Mucosa of rectum (tissue), 2 donors: ENCODE measurements around the gene TIAM2.
"Not testable (repeated sequence)": the region's sequence is repeated elsewhere in the genome, so short reads cannot be mapped to it uniquely, and the experiment has no call there.

Experiments used
- H3K27ac ChIP-seq, 2 donors: one replicate each; pipeline ENCODE4 v1.7.0; 2013; ENCODE audit warnings: inconsistent platforms in 2 of 2, low read depth in 2 of 2, low read length in 2 of 2
- H3K27me3 ChIP-seq, 2 donors: one replicate each; pipeline ENCODE4 v1.7.0; 2013; ENCODE audit warnings: low read length in 2 of 2; ENCODE audit not compliant: control insufficient read depth in 2 of 2, insufficient read depth in 2 of 2
- H3K36me3 ChIP-seq, 2 donors: one replicate each; pipeline ENCODE4 v1.7.0; 2013; ENCODE audit warnings: low read length in 2 of 2; ENCODE audit not compliant: control insufficient read depth in 2 of 2, insufficient read depth in 2 of 2
- H3K4me1 ChIP-seq, 2 donors: one replicate each; pipeline ENCODE4 v1.7.0; 2013; ENCODE audit warnings: low read length in 2 of 2, mild to moderate bottlenecking in 1 of 2; ENCODE audit not compliant: control insufficient read depth in 2 of 2, insufficient read depth in 2 of 2
- H3K4me3 ChIP-seq, 2 donors: one replicate each; pipeline ENCODE4 v1.7.0; 2013; ENCODE audit warnings: low read length in 2 of 2
- H3K9ac ChIP-seq, 2 donors: one replicate each; pipeline ENCODE4 v1.7.0; 2013; ENCODE audit warnings: low read length in 2 of 2, low read depth in 1 of 2, mild to moderate bottlenecking in 1 of 2
- H3K9me3 ChIP-seq, 2 donors: one replicate each; pipeline ENCODE4 v1.7.0; 2013; ENCODE audit warnings: low read length in 2 of 2; ENCODE audit not compliant: control insufficient read depth in 2 of 2
- donor health status: healthy.
- donor health status: Normal muscosa, but diverticular disease.

TIAM2 gene

DNA sequence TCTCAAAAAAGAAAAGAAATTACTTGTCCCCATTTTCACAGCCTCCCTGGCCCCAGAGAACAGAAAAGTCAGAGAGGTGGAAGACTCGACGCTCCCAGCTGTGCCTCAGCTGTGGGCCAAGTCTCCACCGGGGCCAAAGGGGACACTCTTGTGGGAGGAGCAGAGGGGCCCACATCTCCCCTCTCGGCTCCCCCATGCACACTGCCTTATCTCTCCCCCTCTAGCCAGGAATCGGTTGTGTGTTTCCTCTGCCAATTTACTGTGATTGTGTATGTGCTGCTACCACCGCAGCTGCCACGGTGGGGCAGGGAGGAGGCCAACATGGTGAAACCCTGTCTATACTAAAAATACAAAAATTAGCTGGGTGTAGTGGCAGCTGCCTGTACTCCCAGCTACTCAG is 8.4 kb downstream of the TIAM2 start:
- H3K4me3 ChIP-seq = no peak overlapping the region
- H3K4me1 ChIP-seq = no peaks in the 10 kb centered on the region
- H3K9me3 ChIP-seq = no peaks in the 10 kb centered on the region
- H3K9ac ChIP-seq = no peak overlapping the region
- H3K27me3 ChIP-seq = no peaks in the 10 kb centered on the region
- no peaks in the 10 kb centered on the region for H3K36me3 ChIP-seq
- H3K27ac ChIP-seq = no peak overlapping the region

DNA sequence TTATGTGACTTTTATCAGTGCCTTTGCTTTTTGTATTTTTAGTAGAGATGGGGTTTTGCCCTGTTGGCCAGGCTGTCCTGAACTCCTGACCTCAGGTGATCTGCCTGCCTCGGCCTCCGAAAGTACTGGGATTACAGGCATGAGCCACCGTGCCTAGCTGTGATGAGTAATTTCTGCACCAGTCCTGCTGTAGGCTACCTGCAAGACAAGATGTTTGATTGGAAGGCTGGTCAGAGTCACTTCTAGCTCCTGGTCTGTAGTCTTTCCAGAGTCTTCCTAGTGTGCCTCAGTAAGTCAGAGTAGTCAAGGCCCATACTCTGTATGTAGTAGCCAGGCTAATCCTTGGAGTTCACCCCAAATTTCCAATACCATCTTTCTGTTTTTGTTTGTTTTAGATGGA is 8.9 kb downstream of the TIAM2 start:
- H3K4me1 ChIP-seq = no peaks in the 10 kb centered on the region
- H3K9ac ChIP-seq = no peak overlapping the region
- H3K27me3 ChIP-seq = no peaks in the 10 kb centered on the region
- no peaks in the 10 kb centered on the region for H3K36me3 ChIP-seq
- no peaks in the 10 kb centered on the region for H3K9me3 ChIP-seq
- no peak overlapping the region for H3K4me3 ChIP-seq
- H3K27ac ChIP-seq = no peak overlapping the region

DNA sequence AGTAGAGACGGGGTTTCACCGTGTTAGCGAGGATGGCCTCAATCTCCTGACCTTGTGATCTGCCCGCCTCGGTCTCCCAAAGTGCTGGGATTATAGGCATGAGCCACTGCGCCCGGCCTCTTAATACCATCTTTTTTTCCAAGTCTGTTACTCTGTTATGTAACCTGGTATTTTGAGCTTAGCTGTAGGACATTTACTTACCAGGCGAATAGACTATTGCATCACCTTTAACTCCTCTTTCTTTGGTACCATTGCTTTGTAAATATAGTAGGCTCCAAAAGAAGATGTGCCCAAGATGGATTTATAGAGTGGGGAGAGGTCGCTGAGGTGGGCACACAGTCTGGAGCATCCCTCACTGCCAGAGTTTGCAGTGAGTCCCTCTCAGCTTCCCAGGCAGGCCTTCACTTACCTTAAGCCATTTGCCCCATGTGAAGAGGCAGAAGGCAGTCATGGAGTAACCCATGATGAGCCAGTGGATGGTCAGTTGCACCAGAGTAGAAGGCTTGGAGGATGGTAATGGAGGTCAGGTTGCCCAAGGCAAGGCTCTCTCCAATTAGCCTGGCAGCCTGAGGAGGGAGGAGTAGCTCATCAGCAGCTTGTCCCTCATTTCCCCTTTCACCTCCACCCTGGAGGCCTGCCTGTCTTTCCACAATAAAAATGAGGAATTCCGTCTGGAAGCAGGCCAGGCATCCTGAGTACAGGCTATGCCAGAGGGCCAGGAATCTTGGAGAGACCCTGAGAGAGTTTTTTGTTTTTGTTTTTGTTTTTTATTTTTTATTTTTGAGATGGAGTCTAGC is 9.7 kb downstream of the TIAM2 start:
- H3K27ac ChIP-seq = no peak overlapping the region
- H3K9me3 ChIP-seq = no peaks in the 10 kb centered on the region
- H3K4me3 ChIP-seq = no peak overlapping the region
- no peaks in the 10 kb centered on the region for H3K4me1 ChIP-seq
- no peaks in the 10 kb centered on the region for H3K36me3 ChIP-seq
- H3K27me3 ChIP-seq = no peaks in the 10 kb centered on the region
- no peak overlapping the region for H3K9ac ChIP-seq

DNA sequence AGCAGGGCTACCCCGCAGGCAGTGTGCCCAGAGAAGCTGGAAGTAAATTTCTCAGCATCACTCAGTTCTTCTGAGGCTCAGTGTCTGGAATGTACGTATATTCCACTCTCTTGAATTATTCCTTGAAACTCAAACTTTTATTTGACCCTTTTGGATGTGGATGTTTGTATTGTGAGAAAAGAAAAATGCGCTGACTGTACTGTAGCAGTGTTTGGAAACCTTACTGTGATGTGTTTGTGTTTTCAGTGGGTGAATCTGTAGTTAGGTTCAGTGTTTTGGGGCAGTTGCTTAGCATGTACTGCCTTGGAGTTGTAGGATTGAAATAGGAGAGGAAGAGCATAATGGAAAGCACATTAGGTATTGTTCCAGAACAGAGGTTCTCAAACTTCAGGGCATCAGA is 13.5 kb downstream of the TIAM2 start:
- Histone ChIP-seq H3K27me3 (no peaks in the 10 kb centered on the region), H3K9me3 (no peaks in the 10 kb centered on the region), H3K9ac (no peak overlapping the region), H3K27ac (no peak overlapping the region), H3K4me1 (peaks cover 0 to 8% of the 10 kb centered on the region in 2 donors), H3K36me3 (no peaks in the 10 kb centered on the region), H3K4me3 (no peak overlapping the region)

DNA sequence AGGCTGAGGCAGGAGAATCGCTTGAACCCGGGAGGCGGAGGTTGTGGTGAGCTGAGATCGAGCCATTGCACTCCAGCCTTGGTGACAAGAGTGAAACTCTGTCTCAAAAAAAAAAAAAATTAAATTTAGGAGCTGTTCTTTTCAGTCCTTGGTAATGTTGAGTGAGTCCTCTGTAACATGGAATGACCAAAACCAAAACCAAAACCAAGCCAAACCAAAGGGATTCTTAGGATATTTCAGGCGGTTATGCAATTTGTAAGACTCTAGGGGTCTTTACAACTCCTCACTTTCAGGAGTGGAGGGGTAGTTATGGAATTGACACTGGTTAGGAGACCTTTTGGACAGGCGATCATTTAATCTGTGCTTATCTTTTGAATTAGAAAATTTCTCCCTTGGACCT is 15.8 kb downstream of the TIAM2 start:
- Histone ChIP-seq H3K27ac (no peak overlapping the region), H3K4me1 (peaks cover 0 to 8% of the 10 kb centered on the region in 2 donors), H3K9ac (no peak overlapping the region), H3K9me3 (no peaks in the 10 kb centered on the region), H3K4me3 (no peak overlapping the region), H3K36me3 (no peaks in the 10 kb centered on the region), H3K27me3 (no peaks in the 10 kb centered on the region)

DNA sequence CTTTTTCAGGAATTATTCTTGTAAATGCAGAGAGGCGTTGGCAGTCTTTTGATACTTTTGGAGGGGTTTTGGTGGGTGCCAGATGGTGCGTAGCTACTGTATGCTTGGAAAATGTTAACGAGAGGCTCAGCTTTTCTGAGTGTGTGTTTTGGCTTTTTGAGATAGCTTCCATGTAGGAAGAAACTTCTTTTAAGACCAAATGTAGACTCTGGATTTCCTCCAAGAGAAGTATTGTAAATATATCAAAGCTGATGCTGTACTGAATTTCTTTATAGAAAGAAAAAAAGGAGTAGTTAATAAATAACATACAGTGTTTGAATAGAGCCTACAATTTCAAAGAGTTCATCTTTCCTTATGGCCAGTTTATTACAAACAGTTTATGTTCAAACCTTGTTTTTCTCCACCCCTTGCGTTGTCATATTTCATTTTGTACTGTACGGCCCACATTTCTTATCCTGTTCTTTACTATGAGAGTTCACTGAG is 16.7 kb downstream of the TIAM2 start:
- H3K36me3 ChIP-seq = no peaks in the 10 kb centered on the region
- peak overlapping the region in 1 of 2 donors; percentile 47 for H3K27ac ChIP-seq
- no peak overlapping the region for H3K9ac ChIP-seq

DNA sequence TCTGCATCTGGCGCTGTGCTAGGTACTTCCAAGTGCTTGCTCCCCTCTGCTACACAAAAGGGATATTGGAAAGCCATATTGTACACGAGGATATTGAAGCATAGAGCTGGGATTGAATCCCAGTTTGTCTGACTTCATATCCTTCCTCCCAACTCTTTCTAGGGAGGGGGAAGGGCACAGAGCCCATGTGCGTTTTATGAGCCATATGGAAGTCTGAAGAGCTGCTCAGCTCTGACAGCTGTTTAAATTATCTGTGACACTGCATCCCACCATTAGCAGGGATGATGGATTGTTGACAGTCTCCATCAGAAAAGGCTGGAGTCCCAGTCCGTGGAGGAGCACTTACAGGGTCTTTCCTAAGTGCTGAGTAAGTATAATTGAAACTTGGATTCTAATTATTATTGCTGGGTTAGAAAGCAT is 18.4 kb downstream of the TIAM2 start:
- Histone ChIP-seq H3K27ac (no peak overlapping the region), H3K4me1 (peaks cover 0 to 8% of the 10 kb centered on the region in 2 donors), H3K36me3 (no peaks in the 10 kb centered on the region), H3K9ac (no peak overlapping the region), H3K9me3 (no peaks in the 10 kb centered on the region), H3K27me3 (no peaks in the 10 kb centered on the region), H3K4me3 (no peak overlapping the region)

More for the DNA sequence above, 16.7 kb downstream of the TIAM2 start:
- H3K27me3 ChIP-seq = no peaks in the 10 kb centered on the region
- no peaks in the 10 kb centered on the region for H3K9me3 ChIP-seq
- peaks cover 0 to 8% of the 10 kb centered on the region in 2 donors for H3K4me1 ChIP-seq
- H3K4me3 ChIP-seq = peak overlapping the region in 1 of 2 donors; percentile 16

DNA sequence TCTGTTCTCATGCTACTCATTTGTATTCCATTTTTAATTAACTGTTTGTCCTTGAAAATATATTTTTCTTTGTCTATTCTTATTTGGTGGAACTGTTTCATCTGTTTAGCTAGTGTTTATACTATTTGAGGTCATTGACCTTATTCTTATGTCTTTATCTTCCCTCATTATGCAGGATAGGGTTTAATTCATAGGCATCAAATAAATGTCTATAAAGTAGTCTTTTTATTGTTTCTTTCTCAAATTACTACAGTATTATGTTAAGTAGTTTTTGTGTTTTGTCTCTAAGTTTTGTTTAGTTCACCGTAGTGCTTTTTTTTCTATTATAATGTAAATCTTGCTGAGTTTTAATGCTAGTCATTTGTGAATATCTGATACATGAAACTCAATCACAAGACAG is 19.0 kb downstream of the TIAM2 start:
- Histone ChIP-seq H3K27me3 (no peaks in the 10 kb centered on the region), H3K36me3 (no peaks in the 10 kb centered on the region), H3K27ac (no peak overlapping the region), H3K9ac (no peak overlapping the region), H3K4me3 (no peak overlapping the region), H3K4me1 (peaks cover 0 to 8% of the 10 kb centered on the region in 2 donors), H3K9me3 (no peaks in the 10 kb centered on the region)

DNA sequence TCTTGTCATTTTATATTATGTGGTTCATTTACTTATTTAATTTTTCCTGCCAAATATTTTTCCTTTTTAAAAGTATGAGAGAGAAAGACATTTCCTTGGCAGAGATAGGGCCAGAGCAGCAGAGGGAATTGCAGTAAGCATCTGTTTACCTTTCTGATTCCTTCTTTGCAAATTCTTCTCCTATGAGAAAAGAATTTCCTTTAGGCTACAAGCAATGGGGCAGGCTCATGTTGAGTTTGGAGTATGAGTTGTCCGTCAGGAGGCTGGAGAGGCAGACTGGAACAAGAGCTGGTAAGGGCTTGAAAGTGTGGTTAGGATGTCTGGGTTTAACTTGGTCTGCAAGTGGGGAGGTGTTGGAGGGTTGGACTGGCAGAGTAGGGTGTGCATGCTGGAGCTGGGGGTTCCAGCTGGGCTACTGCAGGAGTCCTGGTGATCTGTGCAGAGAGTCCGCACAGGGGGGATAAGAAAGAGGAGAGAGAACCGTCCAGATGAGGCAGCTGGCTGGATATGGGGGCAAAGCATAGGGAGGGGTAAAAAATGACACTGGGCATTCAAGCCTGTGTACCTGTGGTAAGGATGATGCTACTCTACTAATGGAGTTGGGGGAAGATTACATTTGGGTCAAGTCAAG is 19.7 kb downstream of the TIAM2 start:
- H3K36me3 ChIP-seq = no peaks in the 10 kb centered on the region
- H3K4me1 ChIP-seq = peaks cover 0 to 8% of the 10 kb centered on the region in 2 donors
- no peak overlapping the region for H3K27ac ChIP-seq
- no peaks in the 10 kb centered on the region for H3K27me3 ChIP-seq
- H3K9me3 ChIP-seq = no peaks in the 10 kb centered on the region
- H3K4me3 ChIP-seq = no peak overlapping the region
- H3K9ac ChIP-seq = no peak overlapping the region

DNA sequence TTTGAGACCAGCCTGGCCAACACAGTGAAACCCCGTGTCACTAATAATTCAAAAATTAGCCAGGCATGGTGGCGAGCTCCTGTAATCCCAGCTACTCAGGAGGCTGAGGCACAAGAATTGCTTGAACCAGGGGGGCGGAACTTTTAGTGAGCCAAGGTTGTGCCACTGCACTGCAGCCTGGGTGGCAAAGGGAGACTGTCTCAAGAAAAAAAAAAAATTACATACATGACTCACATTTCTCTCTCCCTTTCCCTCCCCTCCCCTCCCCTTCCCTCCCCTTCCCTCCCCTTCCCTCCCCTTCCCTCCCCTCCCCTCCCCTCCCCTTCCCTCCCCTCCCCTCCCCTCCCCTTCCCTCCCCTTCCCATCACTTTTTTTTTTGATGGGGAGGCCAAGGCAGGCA is 23.3 kb downstream of the TIAM2 start:
- not testable (repeated sequence) for H3K27me3 ChIP-seq, H3K9me3 ChIP-seq, H3K4me1 ChIP-seq

More for the DNA sequence above, 23.3 kb downstream of the TIAM2 start:
- not testable (repeated sequence) for H3K27ac ChIP-seq, H3K36me3 ChIP-seq, H3K4me3 ChIP-seq, H3K9ac ChIP-seq
